Esophagus squamous epithelium (tissue), 4 donors: ENCODE data around the gene EAF1.

Experiments
- CTCF ChIP-seq, 6 experiments: fragments of 450-650 bp in 4 of 6; fragments of 200-600 bp in 2 of 6; sonication (generic) in 2 of 6; IDR thresholded peaks; one replicate each; pipeline ENCODE4 v1.5.1; 2016 to 2019; ENCODE audit warnings: antibody characterized with exemption in 6 of 6, mild to moderate bottlenecking in 4 of 6, moderate library complexity in 4 of 6
- POLR2A ChIP-seq, 4 donors: fragments of 450-650 bp; IDR thresholded peaks; one replicate each; pipeline ENCODE4 v1.6.1; 2017; ENCODE audit warnings: antibody characterized with exemption in 4 of 4, mild to moderate bottlenecking in 4 of 4, moderate library complexity in 3 of 4

DNA sequence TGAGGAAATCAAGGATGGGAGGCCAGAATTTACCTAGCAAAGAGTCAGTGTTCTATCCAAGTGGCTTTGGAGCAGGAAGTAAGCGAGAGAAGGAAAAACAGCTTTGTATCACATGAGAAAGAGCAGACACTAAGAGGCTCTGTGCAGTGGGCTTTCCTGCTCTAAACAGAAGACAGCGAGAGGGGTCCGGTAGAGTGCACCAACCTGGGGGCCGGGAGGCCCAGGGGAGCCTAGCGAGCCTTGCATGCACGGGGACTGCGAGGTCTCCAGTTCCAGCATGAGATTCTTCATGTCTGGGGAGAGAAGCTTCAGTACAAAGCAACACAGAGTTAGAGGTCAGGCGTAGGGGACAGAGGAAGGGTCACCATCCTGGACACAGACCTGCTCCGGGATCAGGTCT, 60.6 kb downstream of the EAF1 start:
- no peak for TF ChIP-seq CTCF (IDR thresholded peaks at IDR 0.05)
- TF ChIP-seq POLR2A (IDR thresholded peaks at IDR 0.05) = no peak
